Keratinocyte (primary cell): Measurements from ENCODE around the gene ASAH2. TPM values are rescaled to one million over a fixed set of nuclear protein-coding genes. Genes with fewer than 3 reads are reported as not detected.

Experiments used
- DNase-seq: peaks from one replicate; pipeline ENCODE4 v3.0.0-alpha.2; 2011; ENCODE audit warnings: low read depth, missing footprints, low spot score
- FAIRE-seq: peaks from 2 replicates; lab custom pipeline; 2011; peaks lifted over from hg19 to GRCh38; lab: Jason Lieb, UNC
- H2AFZ ChIP-seq: 2 replicates; pipeline ENCODE4 v1.6.0; 2012; ENCODE audit warnings: low read length, control low read depth, inconsistent platforms; ENCODE audit not compliant: control insufficient read depth
- H3K27ac ChIP-seq: 2 replicates; pipeline ENCODE4 v1.5.1; 2011; ENCODE audit warnings: low read length; ENCODE audit not compliant: control insufficient read depth, insufficient read depth
- H3K27me3 ChIP-seq: 3 replicates; pipeline ENCODE4 v1.6.0; 2011; ENCODE audit warnings: low read length; ENCODE audit not compliant: control insufficient read depth, insufficient read depth; ENCODE audit errors: extremely low read depth
- H3K36me3 ChIP-seq, 2 experiments: 2 replicates in 1 of 2; 3 replicates in 1 of 2; pipeline ENCODE4 v1.5.1; 2011; ENCODE audit warnings: low read length in 2 of 2, mild to moderate bottlenecking in 1 of 2; ENCODE audit not compliant: control insufficient read depth in 2 of 2, insufficient read depth in 2 of 2; ENCODE audit errors: extremely low read depth in 1 of 2
- H3K4me1 ChIP-seq: 3 replicates; pipeline ENCODE4 v1.5.1; 2011; ENCODE audit warnings: low read length; ENCODE audit not compliant: control insufficient read depth, insufficient read depth; ENCODE audit errors: extremely low read depth
- H3K4me2 ChIP-seq: 3 replicates; pipeline ENCODE4 v1.6.0; 2011; ENCODE audit warnings: low read depth, low read length; ENCODE audit not compliant: control insufficient read depth, insufficient read depth; ENCODE audit errors: extremely low read depth
- H3K4me3 ChIP-seq, 3 experiments: fragments of 200-600 bp in 1 of 3; sonication (generic) in 1 of 3; 2 replicates in 2 of 3; 3 replicates in 1 of 3; pipeline ENCODE4 v1.5.1; 2011 to 2016; ENCODE audit warnings: low read length in 3 of 3, mild to moderate bottlenecking in 3 of 3, control low read depth in 2 of 3, inconsistent platforms in 1 of 3, low read depth in 1 of 3, mixed read lengths in 1 of 3, mixed run types in 1 of 3, moderate library complexity in 1 of 3; ENCODE audit not compliant: control insufficient read depth in 2 of 3, insufficient read depth in 2 of 3; ENCODE audit errors: extremely low read depth in 1 of 3
- H3K79me2 ChIP-seq: 2 replicates; pipeline ENCODE4 v1.6.0; 2012; ENCODE audit warnings: low read length; ENCODE audit not compliant: control insufficient read depth, insufficient read depth
- H3K9ac ChIP-seq: 3 replicates; pipeline ENCODE4 v1.6.0; 2011; ENCODE audit warnings: low read length; ENCODE audit not compliant: control insufficient read depth, insufficient read depth; ENCODE audit errors: extremely low read depth
- H3K9me1 ChIP-seq: 3 replicates; pipeline ENCODE4 v1.6.0; 2011; ENCODE audit warnings: low read length; ENCODE audit not compliant: control insufficient read depth, insufficient read depth; ENCODE audit errors: extremely low read depth
- H3K9me3 ChIP-seq: 2 replicates; pipeline ENCODE4 v1.5.1; 2012; ENCODE audit warnings: low read depth, low read length; ENCODE audit not compliant: control insufficient read depth
- H4K20me1 ChIP-seq: 3 replicates; pipeline ENCODE4 v1.6.0; 2011; ENCODE audit warnings: low read length; ENCODE audit not compliant: control insufficient read depth, insufficient read depth; ENCODE audit errors: extremely low read depth
- CTCF ChIP-seq, 3 experiments: IDR thresholded peaks in 1 of 3; conservative IDR thresholded peaks in 1 of 3; optimal IDR thresholded peaks in 1 of 3; 2 replicates in 2 of 3; 3 replicates in 1 of 3; pipeline versions ENCODE3 to v1.5.1; 2011; ENCODE audit warnings: low read length in 3 of 3, mild to moderate bottlenecking in 3 of 3, moderate library complexity in 2 of 3, control low read depth in 1 of 3, inconsistent platforms in 1 of 3; ENCODE audit not compliant: insufficient read depth in 2 of 3; ENCODE audit errors: extremely low read depth in 1 of 3
- EZH2 ChIP-seq: IDR thresholded peaks from one replicate; pipeline ENCODE4 v1.6.1; 2012; ENCODE audit warnings: inconsistent platforms, mild to moderate bottlenecking, low read length, moderate library complexity
- dilution Hi-C: fragments of 300-500 bp; cut with MboI; formaldehyde crosslinking; loops from one replicate; pipeline ENCODE4 v1.7.0; 2020; ENCODE audit warnings: low sequenced_read_pairs; ENCODE audit not compliant: extremely low pct_ligation_motif_present
- polyA plus RNA-seq, 5 experiments: library from polyadenylated mRNA; depleted of rRNA in 3 of 5; stranded (reverse) in 3 of 5; stranded (forward) in 1 of 5; unstranded in 1 of 5; fragments of >200 nt; gene quantifications; 1 replicate in 1 of 5; 2 replicates in 3 of 5; 3 replicates in 1 of 5; pipeline versions ENCODE4 v1.2.1 to v1.2.3, GENCODE V29; 2011 to 2012; ENCODE audit warnings: missing spikeins in 2 of 5, low read depth in 1 of 5, low replicate concordance in 1 of 5

ASAH2 gene
- polyA plus RNA-seq, 1 donor (not counting 4 experiments of a cell fraction or from before 2014, with no cell fraction given), result 4.7 TPM

- Histone ChIP-seq H3K36me3 (no peaks in the 10 kb centered on the region), H3K4me1 (no peaks in the 10 kb centered on the region), H3K4me2 (no peak overlapping the region), H4K20me1 (no peaks in the 10 kb centered on the region), H2AFZ (no peak overlapping the region), H3K27ac (no peak overlapping the region), H3K9ac (no peak overlapping the region), H3K9me3 (no peaks in the 10 kb centered on the region), H3K4me3 (no peak overlapping the region), H3K27me3 (no peaks in the 10 kb centered on the region), H3K9me1 (no peaks in the 10 kb centered on the region), H3K79me2 (no peaks in the 10 kb centered on the region)
- dilution Hi-C loops, result no loop called here
- FAIRE-seq (no peak), DNase-seq (no peak)
- TF ChIP-seq CTCF (optimal IDR thresholded peaks at IDR 0.05 in 1 of 3, IDR thresholded peaks at IDR 0.05 in 1 of 3, conservative IDR thresholded peaks at IDR 0.05 in 1 of 3; ENCODE audit: extremely low read depth in 1 of 3, insufficient read depth in 2 of 3, low read length in 3 of 3) (no peak), EZH2 (no peak)
Measured at GRCh38 chr10:50210876-50211275, 40.4 kb downstream of the ASAH2 start.

Other genes starting within 250 kb of the ASAH2 start
- 25.8 to 38.0 TPM (median 29.9 TPM) in 3 replicates for gene WASHC2A, start 183.6 kb downstream of the ASAH2 start, polyA plus RNA-seq